GM18951 (cell line): ENCODE data around the gene TMEM33.

Experiments
- POLR2A ChIP-seq: IDR thresholded peaks from 4 replicates; pipeline ENCODE4 v1.6.1; 2011; ENCODE audit warnings: mild to moderate bottlenecking; ENCODE audit not compliant: insufficient read length, insufficient read depth; ENCODE audit errors: extremely low read depth
- in situ Hi-C: fragments of 300-500 bp; cut with MboI; formaldehyde crosslinking; loops from one replicate; pipeline ENCODE4 v1.12.0; 2022; ENCODE audit warnings: low sequenced_read_pairs, mixed read lengths, inconsistent platforms; ENCODE audit not compliant: unreplicated experiment

Gene TMEM33

GRCh38 chr4:41964401-41964800, 29.2 kb downstream of the TMEM33 start:
- no peak for TF ChIP-seq POLR2A
- in situ Hi-C loops, result loop anchor here (25.0 kb wide), 2 partner anchors 298 to 548 kb away; no protein-coding TSS in a partner anchor

GRCh38 chr4:41967392-41967791, 32.2 kb downstream of the TMEM33 start:
- in situ Hi-C loops, result loop anchor here (25.0 kb wide), 2 partner anchors 295 to 545 kb away; no protein-coding TSS in a partner anchor
- no peak for TF ChIP-seq POLR2A

GRCh38 chr4:41969671-41970070, 34.4 kb downstream of the TMEM33 start:
- in situ Hi-C loops, result loop anchor here (25.0 kb wide), 2 partner anchors 293 to 543 kb away; no protein-coding TSS in a partner anchor
- TF ChIP-seq POLR2A, result no peak

GRCh38 chr4:41975341-41975740, 40.1 kb downstream of the TMEM33 start:
- in situ Hi-C loops, result no loop called here
- TF ChIP-seq POLR2A, result no peak

- in situ Hi-C loops, result no loop called here
These were observed 41.7 kb downstream of the TMEM33 start for GRCh38 chr4:41976775-41977516.

GRCh38 chr4:41977709-41978108, 42.5 kb downstream of the TMEM33 start:
- in situ Hi-C loops, result no loop called here
- TF ChIP-seq POLR2A, result no peak

More at GRCh38 chr4:41976775-41977516, 41.7 kb downstream of the TMEM33 start:
- no peak for TF ChIP-seq POLR2A

GRCh38 chr4:41981456-41981855, 46.2 kb downstream of the TMEM33 start, which contains the start of gene DCAF4L1:
Gene DCAF4L1 (plus strand): TSS chr4:41981756. CDS start chr4:41981793, 37 bp downstream.
- TF ChIP-seq POLR2A, result no peak
- in situ Hi-C loops, result no loop called here

- in situ Hi-C loops, result no loop called here
- no peak for TF ChIP-seq POLR2A
These were observed 47.5 kb downstream of the TMEM33 start for GRCh38 chr4:41982716-41983115.

GRCh38 chr4:41985151-41985550, 49.9 kb downstream of the TMEM33 start:
- in situ Hi-C loops, result no loop called here
- TF ChIP-seq POLR2A, result no peak

- in situ Hi-C loops, result no loop called here
- no peak for TF ChIP-seq POLR2A
These were observed 54.8 kb downstream of the TMEM33 start for GRCh38 chr4:41989994-41990364.

GRCh38 chr4:41990365-41991111, 55.3 kb downstream of the TMEM33 start, which contains the start of gene SLC30A9:
Gene SLC30A9 (plus strand): TSS chr4:41990530. CDS start chr4:41990652, 122 bp downstream.
- TF ChIP-seq POLR2A, result peak; percentile 93
- in situ Hi-C loops, result no loop called here

GRCh38 chr4:41991916-41992767, 56.9 kb downstream of the TMEM33 start:
- TF ChIP-seq POLR2A, result no peak
- in situ Hi-C loops, result no loop called here

GRCh38 chr4:41992967-41993857, 58.0 kb downstream of the TMEM33 start:
- in situ Hi-C loops, result no loop called here
- no peak for TF ChIP-seq POLR2A
